HG03378 (cell line): ENCODE measurements around the gene PTPN20.

Source experiments
- ATAC-seq: cut with Tn5 transposase; IDR thresholded peaks from one replicate; pipeline ENCODE4 v1.9.1; 2021; ENCODE audit warnings: mild to moderate bottlenecking, moderate library complexity; ENCODE audit not compliant: unreplicated experiment

PTPN20 gene

DNA sequence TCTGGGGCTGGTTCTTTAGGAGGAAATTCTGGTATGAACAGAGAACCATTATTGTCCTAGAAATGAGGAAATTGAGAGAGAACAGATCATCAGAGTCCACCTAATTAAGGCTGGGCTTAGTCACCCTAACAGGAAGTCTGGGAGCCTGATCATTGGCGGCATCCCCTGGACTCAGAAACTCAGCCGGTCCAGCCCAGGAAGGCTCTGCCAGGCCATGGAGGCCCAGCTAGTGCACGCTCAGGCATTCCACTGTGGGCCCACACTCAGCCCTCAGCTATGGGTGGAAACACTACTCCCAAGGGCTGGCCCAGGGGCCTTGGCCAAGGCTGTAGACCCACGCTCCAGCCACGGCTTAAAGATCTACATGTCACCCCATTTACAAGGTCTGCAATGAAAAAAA lies 109.2 kb downstream of the PTPN20 start:
- no peak for ATAC-seq

DNA sequence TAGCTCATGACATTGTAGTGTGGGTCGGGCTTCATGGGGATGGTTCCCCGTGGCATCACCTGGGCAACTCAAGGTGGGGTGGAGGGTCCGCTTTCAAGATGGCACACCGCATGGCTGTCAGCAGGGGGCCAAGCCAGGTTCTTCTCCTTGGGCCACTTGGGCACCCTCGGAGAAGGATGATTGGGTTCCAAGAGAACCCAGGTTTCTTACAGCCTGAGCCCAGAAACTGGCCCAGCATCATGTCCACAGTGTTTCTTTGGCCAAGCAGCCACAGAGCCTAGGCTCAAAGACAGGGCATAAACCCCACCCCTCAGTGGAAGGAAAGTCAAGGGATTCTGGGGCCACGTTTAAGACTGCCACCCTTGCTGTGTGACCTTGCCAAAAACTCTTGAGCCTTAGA lies 110.6 kb downstream of the PTPN20 start:
- ATAC-seq, result no peak

DNA sequence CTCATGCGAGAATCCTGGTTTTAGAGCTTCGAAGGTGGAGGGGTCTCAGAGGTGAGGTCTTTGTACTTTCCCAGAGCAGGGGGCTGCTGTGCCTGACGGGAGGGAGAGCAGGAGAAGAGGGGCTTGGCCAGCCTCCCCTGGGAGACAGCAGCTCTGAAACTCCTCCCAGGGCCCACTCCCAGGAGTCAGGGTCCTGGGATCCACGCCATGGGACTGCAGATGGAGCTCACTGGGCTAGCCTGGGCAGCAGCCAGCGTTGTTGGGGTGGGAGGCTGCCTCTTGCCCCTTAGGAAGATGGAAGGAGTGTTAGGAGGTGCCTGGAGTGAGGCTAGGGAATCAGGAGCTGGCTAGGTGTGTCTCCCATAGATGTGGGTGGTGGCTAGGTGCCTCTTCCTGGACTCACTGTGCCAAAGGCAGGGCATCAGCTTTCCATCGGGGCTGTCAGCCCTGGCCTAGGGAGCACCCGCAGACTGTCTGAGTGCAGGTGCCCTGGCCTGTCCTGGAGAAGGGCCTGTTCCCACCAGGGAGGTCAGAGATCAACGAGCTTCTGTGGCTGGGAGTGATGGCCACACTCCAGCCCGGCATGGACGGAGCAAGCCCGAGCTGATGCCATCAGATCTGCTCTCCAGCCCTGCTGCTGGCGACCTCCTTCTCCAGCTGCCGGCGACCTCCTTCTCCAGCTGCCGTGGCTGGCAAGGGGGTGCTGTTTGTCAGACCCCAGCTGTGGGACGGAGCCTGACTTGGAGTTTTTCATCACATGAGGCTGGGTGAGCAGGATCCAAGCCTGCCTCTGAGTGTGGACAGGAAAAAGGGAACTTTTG lies 111.3 kb downstream of the PTPN20 start:
- no peak for ATAC-seq

DNA sequence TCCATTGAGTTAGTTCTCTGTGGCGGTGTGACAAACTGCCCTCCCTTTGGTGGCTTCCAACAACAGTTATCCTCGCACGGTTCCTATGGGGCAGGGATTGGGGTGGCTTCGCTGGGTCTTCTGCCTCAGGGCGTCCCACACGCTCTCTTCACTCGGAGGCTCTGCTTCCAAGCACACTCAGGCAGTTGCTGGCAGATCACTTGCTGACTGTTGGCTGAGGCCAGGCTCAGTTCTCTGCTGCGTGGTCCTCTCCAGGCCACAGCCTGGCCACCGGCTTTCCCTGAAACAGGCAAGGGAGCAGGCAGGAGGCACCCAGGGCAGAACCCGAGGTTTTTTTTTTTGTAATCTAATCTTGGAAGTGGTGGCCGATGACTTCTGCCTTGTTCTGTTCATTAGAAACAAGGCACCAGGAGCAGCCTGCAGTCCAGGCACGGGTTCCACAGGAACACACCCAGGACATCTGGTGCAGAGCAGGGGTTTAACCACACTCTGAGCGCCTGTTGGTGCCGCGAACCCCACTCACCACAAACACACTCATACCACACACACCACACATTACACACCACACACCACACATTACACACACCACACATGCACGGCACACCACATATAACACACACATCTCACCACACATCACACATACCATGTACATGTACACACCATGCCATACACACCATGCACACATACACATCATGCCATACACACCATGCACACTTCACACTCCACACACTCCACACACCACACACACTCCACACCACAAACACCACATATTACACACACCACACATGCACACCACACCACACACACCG lies 112.2 kb downstream of the PTPN20 start:
- no peak for ATAC-seq

DNA sequence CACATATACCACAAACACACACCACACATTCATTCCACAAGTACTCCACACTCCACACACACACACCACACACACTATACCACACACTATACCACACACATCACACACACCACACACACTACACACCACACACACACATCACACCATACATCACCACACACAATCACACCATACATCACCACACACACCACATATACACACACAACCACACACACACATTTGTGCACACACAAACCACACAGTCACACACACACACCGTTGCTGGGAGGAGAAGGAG lies 112.8 kb downstream of the PTPN20 start:
- no peak for ATAC-seq

DNA sequence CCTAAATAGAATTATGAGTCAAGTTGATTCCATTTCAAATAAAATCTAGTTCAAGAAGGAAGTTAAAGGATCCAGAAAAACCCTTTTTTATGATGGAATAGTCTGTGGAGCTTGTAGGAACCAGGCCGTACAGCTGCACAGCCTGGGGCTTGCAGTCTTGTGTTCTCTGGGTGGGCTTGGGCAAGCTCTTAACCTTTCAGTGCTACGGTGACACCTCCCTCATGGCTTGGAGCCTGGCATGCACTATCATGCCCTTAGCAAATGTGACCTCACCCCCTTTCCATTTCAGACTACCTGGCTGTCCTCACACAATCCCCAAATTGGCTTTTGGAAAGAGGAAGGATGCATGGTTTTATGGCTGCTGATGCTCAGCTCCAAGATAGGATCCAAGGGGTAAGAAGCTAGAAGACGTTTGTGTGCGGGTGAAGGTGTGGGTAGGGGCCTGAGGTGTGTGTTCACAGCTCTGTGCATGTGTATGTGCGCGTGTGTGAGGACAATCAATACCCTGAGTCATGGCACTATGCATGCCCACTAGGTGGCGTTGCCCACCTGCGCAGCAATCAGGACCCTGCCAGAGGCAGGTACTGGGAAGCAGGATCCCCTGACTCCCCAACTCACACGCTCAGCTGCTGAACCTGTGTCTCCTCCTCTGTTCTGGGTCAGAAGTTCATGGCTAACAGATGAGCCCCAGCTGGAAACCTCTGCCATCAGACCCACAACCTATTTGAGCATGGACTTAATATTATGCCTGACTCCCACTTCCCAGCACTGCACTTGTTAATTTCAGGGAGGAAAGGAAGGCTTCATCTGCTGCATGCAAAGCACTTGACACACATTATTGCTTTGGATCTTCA lies 113.4 kb downstream of the PTPN20 start:
- ATAC-seq, result no peak

DNA sequence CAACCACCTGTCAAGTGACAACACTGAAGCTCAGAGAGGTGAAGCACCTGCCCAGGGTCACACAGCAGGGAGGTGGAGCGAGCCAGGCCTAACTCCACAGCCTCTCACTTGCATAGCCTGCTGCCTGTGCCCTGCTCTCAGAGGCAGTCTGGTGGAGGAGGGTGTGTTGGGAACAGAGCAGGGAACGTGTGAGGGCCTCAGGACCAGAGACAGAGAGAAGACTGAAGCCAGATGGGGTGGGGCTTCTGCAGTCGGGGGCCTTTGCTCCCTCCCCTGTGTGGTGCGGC lies 114.0 kb downstream of the PTPN20 start:
- no peak for ATAC-seq

DNA sequence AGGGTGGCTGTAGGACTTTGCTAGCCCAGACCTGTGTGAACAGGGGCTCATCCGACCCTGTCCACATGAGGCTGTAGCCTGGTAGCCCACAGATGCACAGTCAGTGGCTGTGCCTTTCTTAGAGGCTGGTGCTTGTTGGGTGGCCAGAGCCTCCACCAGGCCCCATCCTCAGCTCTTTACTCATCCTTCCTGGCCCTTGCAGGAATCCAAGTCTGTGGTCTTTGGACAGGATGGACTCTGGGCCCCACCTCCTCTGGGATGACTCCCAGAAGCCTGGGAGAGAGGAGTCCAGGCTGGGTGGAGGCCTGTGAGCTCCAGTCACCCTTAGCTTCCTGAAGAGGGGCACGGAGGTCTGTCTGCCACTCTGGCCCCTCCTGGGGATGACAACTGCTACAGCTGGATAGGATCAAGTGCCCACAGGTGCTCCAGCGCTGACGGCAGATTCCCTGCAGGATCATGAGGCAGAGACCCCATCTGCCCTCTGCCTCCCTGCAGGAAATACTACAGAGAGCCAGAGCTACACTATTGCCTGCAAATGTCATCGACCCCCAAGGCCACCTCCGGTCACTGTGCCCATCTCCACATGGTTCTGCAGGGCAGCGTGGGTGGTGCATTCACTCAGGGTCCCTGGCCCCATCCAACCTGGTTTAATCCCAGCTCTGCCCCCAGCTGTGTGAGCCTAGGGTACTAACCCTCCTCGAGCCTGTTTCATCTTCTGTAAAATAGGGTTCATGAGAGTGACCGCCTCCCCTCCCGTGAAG lies 114.5 kb downstream of the PTPN20 start:
- ATAC-seq, result no peak

DNA sequence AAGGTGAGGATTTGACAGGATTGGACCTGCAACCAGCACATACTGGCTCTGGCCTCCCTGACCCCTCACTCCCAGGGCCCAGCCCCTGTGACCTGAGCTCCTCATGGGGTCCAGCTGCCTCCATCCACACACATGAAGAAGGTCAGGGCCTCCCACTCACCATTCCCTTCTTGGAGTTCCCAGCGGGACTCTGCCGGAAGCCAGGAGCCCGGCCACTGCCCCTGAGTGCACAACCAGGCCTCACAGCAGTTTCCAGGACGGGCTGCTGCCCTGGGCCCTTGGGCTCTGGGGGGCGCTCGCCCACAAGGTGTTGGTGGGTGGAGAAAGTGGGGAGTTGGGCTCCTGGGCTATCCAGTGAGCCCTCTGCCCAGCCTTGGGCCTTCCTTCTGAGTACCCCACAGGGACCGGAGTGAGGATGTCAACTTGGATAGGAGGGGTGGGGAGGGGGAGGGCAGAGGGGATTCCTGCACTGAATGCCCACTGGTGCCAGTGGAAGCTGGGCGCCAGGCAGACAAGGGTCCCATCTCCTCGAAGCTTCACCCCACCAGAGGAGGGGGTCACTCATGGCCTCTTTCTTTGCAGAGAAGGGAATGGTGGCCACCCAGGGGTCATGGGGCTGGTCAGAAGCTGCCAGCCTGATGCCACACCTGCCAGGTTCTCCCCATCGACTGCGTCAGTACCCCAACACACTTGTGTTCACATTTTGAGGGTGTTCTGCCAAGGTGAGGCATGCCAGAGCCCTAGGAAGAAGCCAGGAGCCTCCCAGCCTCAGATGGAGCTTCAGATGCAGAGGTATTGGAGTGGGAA lies 115.3 kb downstream of the PTPN20 start:
- ATAC-seq, result no peak

DNA sequence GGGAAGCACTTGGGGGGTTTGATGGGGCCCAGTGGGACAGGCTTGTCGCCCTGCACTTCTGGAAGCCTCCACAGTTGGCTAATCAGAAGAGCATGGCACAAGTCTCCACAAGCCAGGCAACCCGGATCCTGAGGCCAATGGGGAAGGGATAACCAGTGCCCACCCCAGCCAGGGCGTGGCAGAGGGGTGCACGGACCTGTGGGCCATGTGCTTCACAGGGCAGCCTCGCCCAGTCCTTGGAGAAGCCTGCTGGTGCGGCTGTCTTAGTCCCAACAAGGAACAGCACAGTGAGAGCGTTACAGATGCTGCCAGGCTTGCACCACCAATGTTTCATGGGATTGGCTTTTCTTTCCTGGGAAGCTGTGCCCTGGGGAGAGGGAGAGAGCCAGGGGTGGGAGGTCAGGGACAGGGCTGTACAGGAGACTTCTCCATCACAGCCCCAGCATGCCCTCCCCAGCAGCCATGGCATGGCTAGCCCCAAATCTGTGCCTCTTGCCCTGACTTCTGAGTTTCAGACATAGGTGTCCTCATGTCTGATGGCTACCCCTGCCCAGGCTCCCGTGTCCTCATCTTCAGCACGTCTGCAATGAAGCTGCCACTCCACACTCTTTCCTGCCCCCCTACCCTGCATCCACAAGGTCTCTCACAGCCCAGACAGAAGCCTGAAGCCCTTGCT lies 116.0 kb downstream of the PTPN20 start:
- no peak for ATAC-seq

DNA sequence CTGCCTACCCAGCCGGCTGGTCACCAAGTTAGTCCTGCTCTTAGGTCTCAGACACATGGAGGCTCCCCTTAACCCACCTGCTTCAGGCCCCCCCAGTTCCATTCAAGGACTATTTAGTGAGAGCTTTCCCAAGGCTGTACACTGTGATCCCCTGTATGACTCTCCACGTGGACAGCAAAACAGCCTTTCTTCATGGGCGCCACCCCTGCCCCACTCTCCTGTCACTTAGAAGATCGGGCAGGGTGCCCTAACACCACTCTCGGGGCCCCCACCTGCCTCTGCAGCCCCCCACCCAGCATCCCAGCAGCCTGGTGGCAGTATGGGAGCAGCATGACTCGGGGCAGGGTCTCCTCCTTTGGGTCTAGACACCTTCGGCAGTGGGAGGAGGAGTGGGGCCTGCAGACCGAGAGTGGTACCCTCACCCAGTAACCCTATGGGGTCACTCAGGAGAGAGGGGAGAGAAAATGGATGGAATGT lies 116.6 kb downstream of the PTPN20 start:
- ATAC-seq, result no peak

DNA sequence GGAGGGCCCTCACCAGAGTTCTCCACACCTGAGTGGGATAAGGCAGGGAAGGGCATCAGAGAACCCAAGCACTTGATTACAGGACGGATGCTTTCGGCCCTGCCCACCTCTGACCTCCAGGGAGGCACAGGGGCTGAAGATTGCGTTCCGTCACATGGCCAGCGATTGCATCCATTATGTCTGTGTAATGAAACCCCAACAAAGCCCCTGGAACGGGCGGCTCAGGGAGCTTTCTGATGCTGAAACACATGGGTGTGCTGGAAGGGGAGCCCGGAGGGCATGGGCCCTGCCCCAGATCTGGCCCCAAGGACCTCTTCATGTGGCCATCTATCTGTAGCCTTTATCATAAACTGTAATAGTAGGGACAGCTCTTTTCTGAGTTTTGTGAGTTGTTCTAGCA lies 117.2 kb downstream of the PTPN20 start:
- no peak for ATAC-seq

DNA sequence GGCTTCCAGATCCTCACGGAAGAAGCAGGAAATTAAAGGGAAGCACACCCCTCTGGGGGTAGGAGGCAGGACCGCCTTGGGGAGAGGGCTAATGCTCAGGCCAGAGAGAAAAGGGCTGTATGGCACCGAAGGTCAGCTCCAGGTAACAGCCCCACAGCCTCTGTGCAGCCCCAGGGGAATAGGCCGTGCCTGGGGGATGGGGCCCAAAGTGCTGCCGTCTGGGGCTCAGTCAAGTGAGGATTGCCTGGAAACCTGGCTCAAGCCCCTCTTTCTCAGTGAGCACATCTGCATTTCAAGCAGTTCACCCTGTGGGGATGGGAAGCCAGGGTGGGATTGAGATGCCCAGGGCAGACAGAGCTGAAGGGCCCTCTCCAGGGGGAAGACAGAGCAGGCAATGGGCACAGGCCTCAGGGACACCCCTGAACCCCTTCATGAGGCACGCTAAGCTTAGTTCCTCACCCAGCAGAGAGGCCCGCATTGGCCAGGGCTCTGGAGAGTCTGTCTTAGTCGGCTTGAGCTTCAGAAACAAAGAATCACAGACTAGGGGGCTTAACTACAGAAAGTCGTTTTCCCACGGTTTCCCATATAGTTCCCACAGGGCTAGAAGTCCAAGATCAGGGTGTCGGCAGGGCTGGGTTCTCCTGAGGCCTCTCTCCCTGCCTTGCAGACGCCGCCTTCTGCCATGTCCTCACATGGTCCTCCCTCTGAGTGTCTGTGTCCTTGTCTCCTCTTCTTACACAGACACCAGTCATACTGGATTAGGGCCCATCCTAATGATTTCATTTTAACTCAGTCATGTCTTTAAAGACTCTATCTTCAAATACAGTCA lies 118.2 kb downstream of the PTPN20 start:
- ATAC-seq, result no peak

DNA sequence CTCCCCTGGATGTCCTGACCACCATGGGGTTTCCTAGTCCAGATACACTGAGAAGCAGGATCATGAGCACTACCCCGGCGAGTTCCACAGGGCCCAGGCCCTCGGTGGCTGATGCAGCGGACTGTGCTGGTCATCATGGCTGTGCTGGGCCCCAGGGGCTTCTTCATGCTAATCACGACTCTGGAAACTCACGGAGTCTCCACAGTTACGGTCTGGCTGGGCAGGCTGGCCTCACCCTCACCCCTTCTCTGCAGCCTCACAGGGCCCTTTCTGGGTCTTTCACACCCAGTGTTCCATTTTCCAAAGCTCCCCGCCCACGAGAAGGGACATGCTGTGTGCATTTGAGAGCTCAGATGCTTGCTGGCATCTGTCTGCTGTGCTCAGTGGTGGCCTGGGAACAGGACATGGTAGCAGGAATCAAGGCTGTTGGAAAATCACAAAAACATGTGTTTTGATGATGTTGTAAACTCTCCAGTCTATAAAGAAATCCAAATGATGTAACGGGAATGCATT lies 119.0 kb downstream of the PTPN20 start:
- no peak for ATAC-seq

DNA sequence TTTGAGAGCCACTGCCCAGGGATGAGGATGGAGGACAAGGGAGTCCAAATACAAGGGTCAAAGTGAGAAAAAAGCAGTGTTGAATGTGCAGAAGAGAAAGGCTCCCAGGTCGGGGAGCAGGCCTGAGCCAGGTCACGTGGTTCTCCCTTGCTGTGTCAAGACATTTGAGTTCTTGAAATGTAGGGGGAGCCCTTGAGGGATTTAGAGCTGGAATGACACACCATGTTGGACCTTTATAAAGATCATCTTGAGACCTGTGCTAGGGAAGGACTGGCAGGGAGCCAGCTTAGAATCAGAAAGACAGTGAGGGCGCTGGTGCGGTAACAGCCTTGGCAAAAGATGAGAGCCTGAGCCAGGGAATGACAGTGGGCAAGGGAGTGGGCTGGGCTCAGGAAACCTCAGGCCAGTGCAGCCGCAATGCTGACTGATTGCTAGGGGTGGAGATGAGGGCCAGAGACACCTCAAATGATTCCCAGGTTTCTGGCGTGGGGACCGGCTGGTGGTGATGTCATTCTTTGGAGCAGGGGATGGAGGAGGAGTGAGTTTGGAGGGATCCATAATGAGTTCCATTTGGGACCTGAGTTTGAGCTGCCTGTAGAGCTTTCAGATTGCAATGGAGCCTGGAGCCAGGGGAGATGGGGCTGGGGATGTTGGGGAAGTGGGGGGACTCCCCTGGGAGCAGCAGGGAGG lies 120.1 kb downstream of the PTPN20 start:
- ATAC-seq, result no peak

DNA sequence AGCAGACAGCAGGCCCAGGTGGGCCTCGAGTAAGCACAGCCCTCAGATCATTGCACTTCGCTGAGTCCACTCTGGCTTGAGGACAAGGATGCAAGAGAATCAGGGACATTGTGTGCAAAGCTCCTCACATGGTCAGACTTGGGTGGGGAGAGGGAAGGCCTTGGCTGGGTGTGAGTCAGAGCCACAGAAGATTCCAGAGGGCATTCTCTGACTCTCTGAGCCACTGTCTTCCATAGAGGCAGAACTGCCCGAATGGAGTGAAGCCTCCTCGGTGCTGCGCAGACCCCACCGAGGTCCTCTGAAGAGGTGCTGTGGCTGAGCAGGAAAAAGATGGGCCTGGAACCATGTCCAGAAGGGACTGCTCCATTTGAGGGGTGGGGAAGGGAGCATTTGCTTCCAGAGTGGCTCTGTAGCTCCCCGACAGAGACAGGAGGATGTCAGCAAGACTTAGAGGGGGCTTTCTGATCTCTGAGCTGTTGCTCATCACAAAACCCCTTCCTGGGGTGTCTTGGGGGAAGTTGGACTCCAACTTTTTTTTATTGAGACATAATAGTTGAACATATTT lies 120.8 kb downstream of the PTPN20 start:
- ATAC-seq, result no peak

DNA sequence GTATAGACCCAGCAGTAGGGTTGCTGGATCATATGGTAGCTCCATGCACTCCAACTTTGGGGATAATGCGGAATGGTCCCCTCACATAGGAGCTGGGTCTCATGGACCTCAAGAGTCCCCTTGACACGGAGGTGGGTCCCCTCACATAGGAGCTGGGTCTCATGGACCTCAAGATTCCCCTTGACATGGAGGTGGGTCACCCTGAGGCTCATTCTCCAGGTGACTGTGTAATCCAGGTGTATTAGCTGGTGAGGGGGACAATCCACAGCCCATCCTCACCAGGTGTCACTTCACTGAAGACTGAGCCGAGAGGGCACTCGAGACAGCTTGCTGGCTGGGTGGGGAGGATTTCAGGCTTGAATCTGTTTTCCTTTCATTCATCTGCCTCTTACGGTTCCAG lies 121.9 kb downstream of the PTPN20 start:
- no peak for ATAC-seq
